GM12892 (cell line): Measurements from ENCODE around the gene CACNA2D3.

ENCODE experiments used
- POLR2A ChIP-seq: IDR thresholded peaks from 2 replicates; pipeline ENCODE4 v1.6.1; 2011; ENCODE audit warnings: low read depth, low read length, control low read depth
- POLR2AphosphoS5 ChIP-seq: IDR thresholded peaks from 2 replicates; pipeline ENCODE4 v1.6.1; 2011; ENCODE audit warnings: low read depth, low read length, control low read depth
- TAF1 ChIP-seq: IDR thresholded peaks from 2 replicates; pipeline ENCODE4 v1.6.1; 2011; ENCODE audit warnings: low read depth, mild to moderate bottlenecking, control low read depth, low read length, borderline replicate concordance

DNA sequence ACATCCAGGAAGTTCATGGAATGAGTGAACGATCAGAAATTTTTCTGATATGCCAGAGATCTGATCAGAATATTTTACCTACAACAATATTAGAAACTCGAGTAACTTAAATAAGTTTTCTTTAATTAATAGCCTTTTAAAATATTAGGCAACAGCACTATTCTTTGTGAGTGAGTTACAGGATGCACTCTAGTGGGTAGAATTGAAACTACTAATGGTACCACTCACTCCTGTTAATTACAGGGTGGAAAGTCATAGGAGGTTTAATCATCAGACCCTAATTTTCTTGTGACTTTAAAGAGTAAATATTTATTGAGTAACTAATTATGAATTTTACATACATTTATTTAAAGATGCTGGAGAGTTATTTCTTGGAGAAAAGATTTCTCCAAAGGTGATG is 217.3 kb downstream of the CACNA2D3 start:
- TF ChIP-seq POLR2A (no peak), POLR2AphosphoS5 (no peak), TAF1 (no peak)
